NOMO-1 treated with DMSO at 0.1 percent for 48 hours (cell line): Measurements from ENCODE around the gene SLC25A31.

Experiments used
- DNase-seq: peaks from one replicate; lab custom pipeline; 2025; ENCODE audit not compliant: unreplicated experiment; lab: John Stamatoyannopoulos, UW

The SLC25A31 gene

DNA sequence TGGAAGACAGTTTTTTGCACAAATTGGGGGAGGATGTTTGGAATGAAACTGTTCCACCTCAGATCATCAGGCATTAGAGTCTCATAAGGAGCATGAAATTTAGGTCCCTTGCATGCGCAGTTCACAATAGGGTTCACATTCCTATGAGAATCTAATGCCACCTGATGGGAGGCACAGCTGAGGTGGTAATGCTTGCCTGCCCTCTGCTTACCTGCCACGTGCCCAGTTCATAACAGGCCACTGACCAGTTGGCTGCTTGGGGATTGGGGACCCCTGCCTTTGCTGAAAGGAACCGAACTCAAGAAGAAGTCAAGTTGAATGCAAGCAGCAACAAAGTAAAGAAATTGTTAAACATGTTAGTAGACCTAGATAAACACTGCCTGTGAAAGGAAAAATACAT, 47.3 kb downstream of the SLC25A31 start:
- no peak for DNase-seq

DNA sequence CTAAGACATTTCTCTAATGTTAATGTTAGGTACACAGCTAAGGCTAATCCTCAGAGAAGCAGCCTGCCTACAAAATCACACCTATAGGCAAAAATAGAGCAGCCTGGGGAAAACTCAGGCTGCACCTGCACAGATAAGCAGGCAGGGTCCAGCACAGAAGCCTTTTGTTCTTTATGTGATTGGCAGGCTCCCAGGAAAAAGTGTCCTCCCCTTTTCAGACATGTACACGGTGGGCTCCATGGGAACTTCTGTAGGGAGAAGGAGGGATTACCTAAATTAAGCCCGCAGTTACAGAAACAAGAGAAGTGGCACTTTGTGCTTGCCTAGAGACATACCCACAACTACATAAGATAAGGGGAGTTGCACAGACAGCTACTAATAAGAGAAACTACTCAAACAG, 47.9 kb downstream of the SLC25A31 start:
- no peak for DNase-seq

DNA sequence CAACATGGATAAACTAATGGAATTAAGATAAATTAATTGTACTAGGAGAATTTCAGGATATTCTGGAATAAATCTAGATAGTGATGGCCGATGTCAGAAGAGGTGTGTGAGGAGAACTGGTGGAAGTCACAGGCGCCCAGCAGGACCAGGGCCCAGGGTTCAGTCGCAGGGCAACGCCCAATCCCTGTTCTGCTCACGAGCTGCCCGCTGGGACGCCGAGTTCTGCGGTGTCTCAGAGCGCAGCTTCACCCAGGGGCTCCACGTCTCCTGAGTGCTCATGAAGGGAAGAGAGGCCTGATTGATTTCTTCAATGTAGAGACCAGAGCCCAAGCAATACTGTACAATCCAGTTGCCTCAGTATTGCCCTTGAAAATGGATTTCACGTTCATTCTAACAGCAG, 50.4 kb downstream of the SLC25A31 start:
- DNase-seq, result no peak

DNA sequence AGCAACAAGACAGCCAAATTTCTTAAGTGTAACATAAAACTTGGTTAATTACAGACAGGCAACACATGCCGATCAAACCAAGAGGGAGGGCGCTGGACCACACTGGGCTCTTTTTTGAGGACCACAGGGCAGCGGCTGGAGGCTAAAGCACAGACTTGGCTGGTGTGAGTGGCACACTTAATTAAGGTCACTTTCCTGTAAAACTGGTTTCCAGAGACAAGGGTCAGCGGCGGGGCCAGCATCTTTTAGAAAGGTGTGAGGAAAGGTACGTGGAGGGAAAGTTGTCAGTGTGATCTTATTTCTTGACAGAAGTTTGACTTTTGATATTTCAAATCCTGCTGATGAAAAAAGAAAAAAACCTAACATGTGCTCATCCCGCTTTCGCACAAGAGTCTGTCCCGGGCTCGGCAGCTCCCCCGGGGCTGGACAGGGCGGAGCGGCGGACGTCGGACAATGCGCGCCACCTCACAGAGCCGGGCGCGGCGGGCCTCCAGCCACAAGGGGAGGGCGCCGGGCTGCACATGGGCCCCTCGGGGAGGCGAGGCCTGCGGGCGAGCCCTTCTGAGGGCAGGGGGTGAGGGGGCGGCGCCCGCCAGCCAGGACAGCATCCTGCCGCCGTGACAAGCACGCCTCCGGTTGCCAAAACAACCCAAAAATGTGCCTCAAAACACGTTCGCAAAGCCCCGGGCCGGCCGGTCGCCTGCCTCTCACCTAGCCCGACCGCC, 51.3 kb downstream of the SLC25A31 start:
- DNase-seq, result no peak

DNA sequence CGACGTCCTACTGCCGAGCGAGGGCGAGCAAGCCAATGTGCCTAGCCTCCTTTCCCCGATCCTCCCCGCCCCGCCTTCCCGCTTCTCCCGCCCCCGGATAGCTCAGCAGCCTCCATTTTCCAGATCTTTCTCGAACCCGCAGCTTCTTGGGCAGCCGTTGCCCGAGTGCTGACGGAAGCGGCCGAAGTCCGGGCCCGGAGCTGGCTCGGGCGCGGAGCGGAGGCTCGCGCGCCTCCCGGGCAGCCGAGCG, 51.8 kb downstream of the SLC25A31 start:
- no peak for DNase-seq

DNA sequence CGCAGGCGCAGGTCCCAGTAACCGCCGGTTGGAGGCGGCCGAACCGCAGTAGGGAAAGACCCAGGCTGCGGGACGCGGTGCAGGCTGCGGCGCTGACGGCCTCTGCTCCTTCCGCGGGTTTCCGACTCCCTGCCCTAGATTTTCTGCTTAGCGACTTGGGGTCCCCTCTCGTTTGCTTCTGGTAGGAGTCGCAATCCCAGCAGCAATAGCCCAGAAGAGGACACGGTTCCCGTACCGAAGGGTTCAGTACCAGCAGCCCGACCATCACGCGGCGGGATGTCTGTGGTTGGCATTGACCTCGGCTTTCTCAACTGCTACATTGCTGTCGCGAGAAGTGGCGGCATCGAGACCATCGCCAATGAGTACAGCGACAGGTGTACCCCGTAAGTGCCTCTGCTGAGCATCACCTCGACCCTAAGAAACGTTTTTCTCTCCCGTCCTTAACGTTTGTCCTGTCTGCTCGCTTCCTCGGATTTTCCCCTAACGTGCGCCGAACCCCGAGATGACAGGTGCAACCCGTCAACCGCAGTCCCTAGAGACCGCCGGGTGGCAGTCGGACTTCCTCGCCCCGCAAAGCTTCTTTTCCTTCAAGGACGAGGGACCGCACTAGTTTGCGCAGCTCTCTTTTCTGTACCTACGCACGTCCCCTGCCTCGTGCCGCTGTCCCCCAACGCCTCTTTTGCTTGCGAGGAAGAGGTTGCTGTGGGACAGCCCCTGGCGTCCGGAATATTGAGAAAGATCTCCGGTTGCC, 52.2 kb downstream of the SLC25A31 start, which contains the start of gene HSPA4L:
Gene HSPA4L, plus strand, starts transcription at position 48 of the 751 bp plus-strand sequence. Its CDS starts 229 bp downstream, at position 277.
- peak; percentile 73 for DNase-seq

DNA sequence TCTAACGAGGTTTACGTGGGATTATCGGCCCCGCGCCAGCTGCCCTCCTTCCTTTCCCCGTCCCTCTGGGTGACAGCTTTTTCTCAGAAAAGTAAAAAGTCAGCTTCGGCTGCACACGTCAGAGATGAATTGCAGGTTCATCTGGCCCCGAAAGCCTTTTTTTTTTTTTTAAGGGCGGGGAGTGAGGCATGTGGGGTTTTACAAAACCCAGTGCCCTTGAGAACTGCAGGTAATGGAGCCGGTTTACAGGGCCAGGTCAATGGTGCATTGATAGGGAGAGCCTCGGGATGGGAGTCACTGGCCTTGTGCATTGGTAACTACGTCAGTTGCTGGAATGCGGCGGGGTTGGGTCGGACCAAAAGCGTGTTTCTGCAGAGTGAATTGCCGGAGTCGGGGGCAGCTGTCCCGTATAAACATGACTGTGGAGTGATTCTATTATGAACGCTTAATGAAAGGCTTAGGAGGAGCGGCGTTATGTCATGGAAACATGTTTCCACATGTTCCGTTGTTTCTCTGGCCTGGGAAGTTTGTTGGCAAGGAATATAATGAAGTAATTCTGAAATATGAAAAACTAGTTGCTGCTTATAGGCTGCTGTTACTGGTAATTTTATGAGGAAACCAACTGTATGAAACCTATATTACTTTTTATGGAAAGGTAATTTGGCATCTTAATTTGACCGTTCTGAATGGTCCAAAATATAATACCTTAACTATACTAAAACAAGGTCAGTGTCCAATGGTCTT, 53.0 kb downstream of the SLC25A31 start:
- no peak for DNase-seq

DNA sequence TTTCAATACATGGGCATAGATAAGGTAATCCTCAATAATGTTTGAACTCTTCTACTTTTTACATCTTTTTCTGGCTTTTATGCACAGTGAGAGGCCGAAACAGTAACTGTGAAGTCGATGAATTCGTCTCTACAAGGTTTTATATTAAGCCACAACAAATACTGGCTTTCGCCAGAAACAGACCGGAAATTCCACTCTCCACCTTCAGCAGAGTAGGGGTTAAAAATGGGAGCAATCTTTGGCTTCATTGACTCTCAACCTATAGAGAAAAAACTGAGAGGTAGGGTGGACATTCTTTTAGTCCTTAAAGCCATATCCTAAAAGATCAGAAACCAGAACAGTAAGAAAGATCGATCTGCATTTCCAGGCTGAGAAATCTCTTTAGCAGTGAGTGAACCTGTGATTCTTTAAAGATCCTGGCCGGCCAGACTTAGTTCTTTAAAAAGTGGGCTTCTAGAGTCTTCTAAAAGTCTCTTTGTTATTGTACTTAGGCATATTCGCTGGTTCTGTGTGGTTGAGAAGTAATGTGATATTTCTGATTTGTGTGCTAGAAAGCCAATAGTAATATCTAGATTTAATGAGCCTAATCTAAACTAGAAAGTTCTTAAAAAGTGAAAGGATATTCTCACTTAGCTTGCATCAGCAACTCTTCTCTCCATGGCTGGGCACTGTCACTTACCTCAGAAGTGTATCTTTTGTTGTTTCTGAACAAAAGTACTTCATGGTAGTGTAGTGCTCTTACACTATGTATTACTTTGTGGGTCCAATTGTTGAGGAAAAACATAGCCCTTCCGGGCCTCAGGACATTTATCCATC, 54.0 kb downstream of the SLC25A31 start:
- DNase-seq, result no peak

DNA sequence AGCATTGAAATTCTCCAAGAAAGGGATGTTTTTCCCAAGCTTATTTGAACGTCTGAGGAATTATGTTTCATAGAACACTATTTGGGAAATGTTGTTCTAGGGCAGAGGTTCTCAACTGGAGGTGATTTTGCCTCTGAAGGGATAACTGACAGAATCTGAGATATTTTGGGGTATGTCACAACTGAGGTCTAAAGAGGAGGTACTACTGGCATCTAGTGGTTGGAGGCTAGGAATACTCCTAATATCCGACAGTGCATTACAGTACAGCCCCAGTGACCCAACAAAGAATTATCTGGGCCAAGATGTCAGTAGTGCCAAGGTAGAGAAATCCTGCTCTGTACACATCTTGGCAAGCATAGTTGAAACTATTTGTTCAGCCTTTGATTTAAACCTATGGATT, 58.3 kb downstream of the SLC25A31 start:
- DNase-seq, result peak; percentile 13

DNA sequence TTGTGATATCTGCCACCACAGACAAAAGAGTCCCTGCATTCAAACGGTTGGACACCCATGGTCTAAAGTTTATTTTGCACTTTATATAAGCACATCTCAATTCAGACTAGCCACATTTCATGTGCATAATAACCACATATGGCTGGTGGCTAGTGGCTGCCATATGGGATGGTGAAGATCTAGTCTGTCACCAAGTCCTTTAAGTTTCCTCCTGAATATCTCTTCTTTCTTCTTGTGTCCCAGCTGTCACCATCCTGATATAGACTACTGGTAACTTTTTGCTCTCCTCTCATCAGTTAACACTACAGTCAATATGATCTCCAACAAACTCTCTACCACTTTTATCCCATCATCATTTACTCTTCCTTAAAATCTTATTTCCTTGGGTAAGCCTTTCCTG, 61.2 kb downstream of the SLC25A31 start:
- DNase-seq, result no peak

DNA sequence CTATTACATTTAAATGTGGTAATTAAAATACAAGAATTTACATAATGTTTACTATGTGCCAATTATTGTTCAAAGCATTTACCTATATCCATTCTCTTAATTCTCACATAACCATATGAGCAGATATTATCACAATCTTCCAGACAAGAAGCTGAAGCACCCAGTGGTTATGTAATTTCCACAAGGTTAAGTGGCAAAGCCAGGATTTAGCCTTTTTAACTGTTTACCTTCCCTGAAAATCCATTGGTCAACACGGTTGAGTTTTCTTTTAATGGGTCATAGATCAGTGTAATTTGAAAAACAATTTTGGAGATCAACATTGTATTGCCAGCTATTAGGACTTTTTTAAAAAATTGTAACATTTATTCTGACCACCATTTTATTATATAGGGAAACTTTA, 63.3 kb downstream of the SLC25A31 start:
- no peak for DNase-seq

DNA sequence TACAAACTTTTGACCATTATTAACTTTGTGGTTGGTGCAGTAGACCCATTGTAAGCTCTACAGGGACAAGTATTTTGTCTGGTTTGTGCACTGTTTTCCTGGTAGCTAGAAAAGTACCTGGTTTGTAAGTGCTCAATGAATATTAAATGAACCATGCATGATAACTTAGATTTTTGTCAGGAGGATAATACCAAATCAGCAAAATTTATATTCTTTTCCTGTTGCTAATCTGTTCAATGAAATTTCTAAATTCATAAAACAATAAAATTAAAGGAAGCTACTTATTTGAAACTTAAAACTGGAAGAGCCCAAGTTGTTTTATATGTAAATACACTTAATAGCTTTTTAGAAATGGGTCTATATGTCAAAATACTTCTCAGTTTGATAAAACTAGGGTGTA, 69.5 kb downstream of the SLC25A31 start:
- no peak for DNase-seq

DNA sequence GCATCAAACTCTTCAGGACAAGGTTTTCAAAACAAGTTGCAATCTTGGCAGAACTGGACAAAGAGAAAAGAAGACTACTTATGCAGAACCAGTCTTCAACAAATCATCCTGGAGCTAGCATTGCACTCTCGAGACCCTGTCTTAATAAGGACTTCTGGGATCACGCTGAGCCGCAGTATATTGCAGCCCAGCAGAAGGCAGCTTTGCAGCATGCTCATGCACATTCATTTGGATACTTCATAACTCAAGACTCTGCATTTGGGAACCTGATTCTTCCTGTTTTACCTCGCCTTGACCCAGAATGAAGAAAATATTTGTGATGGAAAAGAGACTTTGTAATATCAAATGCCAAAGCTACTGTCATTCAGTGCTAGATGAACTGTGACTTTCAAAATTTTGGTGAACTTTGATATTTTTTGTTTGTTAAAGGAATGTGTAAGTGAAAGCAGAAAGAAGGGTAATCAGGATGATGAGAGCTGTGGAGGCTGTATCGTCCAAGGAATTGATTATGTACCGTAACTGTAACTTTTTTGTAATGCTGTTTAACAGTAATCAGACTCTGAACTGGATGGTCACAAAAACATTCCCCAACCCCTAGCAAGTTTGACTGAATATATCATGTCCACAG, 79.1 kb downstream of the SLC25A31 start:
- DNase-seq, result no peak

DNA sequence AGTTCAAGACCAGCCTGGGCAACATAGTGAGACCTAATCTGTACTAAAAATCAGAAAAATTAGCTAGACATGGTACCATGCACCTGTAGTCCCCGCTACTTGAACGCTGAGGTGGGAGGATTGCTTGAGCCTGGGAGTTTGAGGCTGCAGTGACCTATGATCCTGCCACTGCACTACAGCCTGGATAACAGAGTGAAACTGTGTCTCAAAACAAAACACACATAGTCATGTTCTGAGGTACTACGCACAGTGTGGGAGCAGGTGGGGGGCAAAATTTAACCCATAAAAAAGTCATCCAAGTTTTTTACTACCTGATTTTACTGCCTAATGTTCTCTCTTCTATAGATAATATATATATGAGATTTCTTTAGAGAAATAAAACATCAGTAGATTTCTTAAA, 80.4 kb downstream of the SLC25A31 start:
- no peak for DNase-seq

DNA sequence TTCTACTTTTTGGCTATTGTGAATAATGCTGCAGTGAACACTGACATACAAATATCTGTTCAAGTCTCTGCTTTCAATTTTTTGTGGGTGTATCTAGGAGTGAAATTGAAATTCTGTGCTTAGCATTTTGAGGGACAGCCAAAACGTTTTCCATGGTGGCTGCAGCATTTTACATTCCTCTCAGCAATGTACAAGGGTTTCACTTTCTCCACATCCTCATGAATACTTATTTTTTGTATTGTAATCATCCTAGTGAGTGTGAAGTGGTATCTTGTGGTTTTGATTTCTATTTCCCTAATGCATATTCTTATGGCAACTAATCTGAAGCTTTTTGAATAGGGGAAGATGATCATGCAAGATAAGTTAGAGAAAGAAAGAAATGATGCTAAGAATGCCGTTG, 92.2 kb downstream of the SLC25A31 start:
- no peak for DNase-seq
